Neuronal stem cell (in vitro differentiated cells): ENCODE results near the gene RAB3C.

Source experiments
- DNase-seq: peaks from one replicate; pipeline ENCODE4 v3.0.0-alpha.2; 2013; ENCODE audit warnings: low spot score
- H2AFZ ChIP-seq: one replicate; pipeline ENCODE4 v1.6.1; 2013; ENCODE audit warnings: mild to moderate bottlenecking, low read length, inconsistent platforms
- H2AK5ac ChIP-seq: 2 replicates; pipeline ENCODE4 v1.6.1; 2013; ENCODE audit warnings: low read depth, mild to moderate bottlenecking, inconsistent platforms, low read length, moderate library complexity, mixed read lengths
- H2BK120ac ChIP-seq: 2 replicates; pipeline ENCODE4 v1.6.1; 2013; ENCODE audit warnings: low read depth, mild to moderate bottlenecking, inconsistent platforms, low read length, moderate library complexity, mixed read lengths
- H2BK12ac ChIP-seq: one replicate; pipeline ENCODE4 v1.6.1; 2013; ENCODE audit warnings: low read length, inconsistent platforms
- H2BK15ac ChIP-seq: 2 replicates; pipeline ENCODE4 v1.6.1; 2013; ENCODE audit warnings: mild to moderate bottlenecking, low read length, inconsistent platforms, mixed read lengths
- H2BK5ac ChIP-seq: one replicate; pipeline ENCODE4 v1.6.1; 2013; ENCODE audit warnings: inconsistent platforms, mild to moderate bottlenecking, low read length, moderate library complexity
- H3K14ac ChIP-seq: one replicate; pipeline ENCODE4 v1.6.1; 2013; ENCODE audit warnings: low read length, inconsistent platforms
- H3K18ac ChIP-seq: 2 replicates; pipeline ENCODE4 v1.6.1; 2013; ENCODE audit warnings: low read length, inconsistent platforms
- H3K23ac ChIP-seq: 2 replicates; pipeline ENCODE4 v1.6.1; 2013; ENCODE audit warnings: low read depth, mild to moderate bottlenecking, mixed read lengths, low read length, inconsistent platforms; ENCODE audit not compliant: poor library complexity
- H3K27ac ChIP-seq: replicated peaks from 3 replicates; pipeline ENCODE4 v1.5.1; 2013; ENCODE audit warnings: low read length, inconsistent platforms
- H3K27me3 ChIP-seq, 3 experiments: 2 replicates each; pipeline ENCODE4 v1.6.1; 2013; ENCODE audit warnings: low read length in 3 of 3, mild to moderate bottlenecking in 2 of 3, inconsistent platforms in 1 of 3, low read depth in 1 of 3, mixed read lengths in 1 of 3, moderate library complexity in 1 of 3; ENCODE audit not compliant: control insufficient read depth in 3 of 3, insufficient read depth in 3 of 3
- H3K36me3 ChIP-seq, 2 donors: replicated peaks in 1 of 2; 2 replicates each; pipeline ENCODE4 v1.6.1; 2013; ENCODE audit warnings: low read length in 2 of 2; ENCODE audit not compliant: control insufficient read depth in 2 of 2, insufficient read depth in 2 of 2
- H3K4ac ChIP-seq: 2 replicates; pipeline ENCODE4 v1.6.1; 2013; ENCODE audit warnings: inconsistent platforms, mild to moderate bottlenecking, low read length, moderate library complexity
- H3K4me1 ChIP-seq, 2 donors: 1 replicate in 1 of 2; 2 replicates in 1 of 2; pipeline ENCODE4 v1.6.1; 2013; ENCODE audit warnings: low read length in 2 of 2, low read depth in 1 of 2; ENCODE audit not compliant: control insufficient read depth in 2 of 2, insufficient read depth in 1 of 2
- H3K4me2 ChIP-seq: one replicate; pipeline ENCODE4 v1.6.1; 2013; ENCODE audit warnings: mild to moderate bottlenecking, low read length, inconsistent platforms; ENCODE audit not compliant: insufficient read depth, poor library complexity, severe bottlenecking
- H3K4me3 ChIP-seq, 2 donors: 2 replicates each; pipeline ENCODE4 v1.5.1; 2013; ENCODE audit warnings: low read length in 2 of 2, mild to moderate bottlenecking in 2 of 2, inconsistent platforms in 1 of 2, moderate library complexity in 1 of 2
- H3K79me1 ChIP-seq: one replicate; pipeline ENCODE4 v1.6.1; 2013; ENCODE audit warnings: low read depth, mild to moderate bottlenecking, inconsistent platforms, low read length, moderate library complexity
- H3K9ac ChIP-seq: one replicate; pipeline ENCODE4 v1.6.1; 2013; ENCODE audit warnings: mild to moderate bottlenecking, low read depth, low read length, inconsistent platforms; ENCODE audit not compliant: poor library complexity
- H3K9me3 ChIP-seq, 2 donors: replicated peaks in 1 of 2; 2 replicates each; pipeline versions ENCODE3 to v1.6.1; 2013; ENCODE audit warnings: low read length in 2 of 2, mild to moderate bottlenecking in 2 of 2, inconsistent platforms in 1 of 2, low read depth in 1 of 2, mixed read lengths in 1 of 2, moderate library complexity in 1 of 2; ENCODE audit not compliant: control insufficient read depth in 2 of 2, insufficient read depth in 1 of 2
- H4K8ac ChIP-seq: one replicate; pipeline ENCODE4 v1.6.1; 2013; ENCODE audit warnings: low read depth, mild to moderate bottlenecking, inconsistent platforms, low read length, moderate library complexity
- H4K91ac ChIP-seq: one replicate; pipeline ENCODE4 v1.6.1; 2013; ENCODE audit warnings: low read length, low read depth, mild to moderate bottlenecking, inconsistent platforms; ENCODE audit not compliant: poor library complexity
- WGBS, 2 donors: extraction: QIAGEN DNeasy Blood & Tissue Kit; methylation state at CpG; one replicate each; pipeline ENCODE4 v1.1.7; 2013; ENCODE audit warnings: missing lambda C conversion rate in 2 of 2, mixed read lengths in 1 of 2; ENCODE audit not compliant: insufficient read length in 2 of 2, insufficient replicate concordance in 1 of 2; ENCODE audit errors: extremely low coverage in 2 of 2; 5-methylcytosine and 5-hydroxymethylcytosine counted together

The RAB3C gene

DNA sequence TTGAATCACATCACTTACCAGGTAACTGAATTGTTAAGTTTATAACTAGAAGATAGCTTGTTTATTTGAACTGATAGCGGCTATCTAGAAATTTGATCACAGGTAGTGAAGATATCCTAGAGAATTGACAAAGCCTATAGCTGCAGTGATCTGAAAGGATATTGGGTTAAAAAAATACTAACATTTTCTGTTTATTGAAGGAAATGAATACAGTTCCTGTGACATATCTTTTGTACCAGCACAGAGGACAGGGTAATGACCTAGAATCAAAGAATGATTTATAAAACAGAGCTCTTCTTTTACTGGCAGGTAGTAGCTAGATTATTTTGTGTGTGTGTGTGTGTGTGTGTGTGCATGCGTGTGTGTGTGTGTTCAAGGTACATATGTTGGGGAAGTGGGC, 94.8 kb downstream of the RAB3C start:
- no peak for DNase-seq
- no peak overlapping the region for H2BK12ac ChIP-seq
- no peaks in the 10 kb centered on the region for H3K27me3 ChIP-seq
- H3K18ac ChIP-seq = no peak overlapping the region
- no peak overlapping the region for H2BK120ac ChIP-seq
- no peak overlapping the region for H3K27ac ChIP-seq
- H3K23ac ChIP-seq = no peak overlapping the region
- no peaks in the 10 kb centered on the region for H3K9me3 ChIP-seq
- no peak overlapping the region for H2AK5ac ChIP-seq
- no peaks in the 10 kb centered on the region for H3K36me3 ChIP-seq
- WGBS, 2 donors = no CpG with 5 or more reads among the region's 2 CpGs
- H3K4me3 ChIP-seq = no peak overlapping the region
- H2BK5ac ChIP-seq = no peak overlapping the region
- no peak overlapping the region for H2AFZ ChIP-seq
- H3K4ac ChIP-seq = no peak overlapping the region
- no peak overlapping the region for H3K4me2 ChIP-seq
- H3K14ac ChIP-seq = no peak overlapping the region
- H4K91ac ChIP-seq = no peak overlapping the region
- no peak overlapping the region for H4K8ac ChIP-seq
- H3K79me1 ChIP-seq = no peaks in the 10 kb centered on the region
- H3K9ac ChIP-seq = no peak overlapping the region
- H2BK15ac ChIP-seq = no peak overlapping the region
- H3K4me1 ChIP-seq = no peaks in the 10 kb centered on the region

DNA sequence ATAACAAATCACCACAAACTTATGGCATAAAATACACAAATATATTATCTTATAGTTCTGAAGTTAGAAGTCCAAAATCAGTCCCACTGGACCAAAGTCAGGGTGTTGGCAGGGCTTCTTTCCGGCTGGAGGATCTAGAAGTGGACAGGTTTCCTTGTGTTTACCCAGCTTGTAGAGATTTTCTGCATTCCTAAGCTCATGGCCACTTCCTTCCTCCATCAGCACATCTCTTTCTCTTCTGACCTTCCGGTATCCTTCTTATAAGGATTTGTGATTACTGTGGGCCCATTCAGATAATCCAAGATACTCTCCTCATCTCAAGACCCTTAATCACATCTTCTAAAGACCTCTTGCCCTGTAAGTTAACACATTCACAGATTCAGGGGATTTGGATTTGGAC, 97.6 kb downstream of the RAB3C start:
- Histone ChIP-seq H2BK5ac (no peak overlapping the region), H3K23ac (no peak overlapping the region), H3K9me3 (no peaks in the 10 kb centered on the region), H3K18ac (no peak overlapping the region), H3K4me1 (no peaks in the 10 kb centered on the region), H3K14ac (no peak overlapping the region), H3K27me3 (no peaks in the 10 kb centered on the region), H3K4ac (no peak overlapping the region), H2BK15ac (no peak overlapping the region), H4K91ac (no peak overlapping the region), H4K8ac (no peak overlapping the region), H3K79me1 (no peaks in the 10 kb centered on the region), H2BK12ac (no peak overlapping the region), H2AFZ (no peak overlapping the region), H3K9ac (no peak overlapping the region), H3K36me3 (no peaks in the 10 kb centered on the region), H3K4me3 (no peak overlapping the region), H2BK120ac (no peak overlapping the region), H3K4me2 (no peak overlapping the region), H2AK5ac (no peak overlapping the region), H3K27ac (no peak overlapping the region)
- WGBS, 2 donors = no CpG with 5 or more reads among the region's 2 CpGs
- no peak for DNase-seq

DNA sequence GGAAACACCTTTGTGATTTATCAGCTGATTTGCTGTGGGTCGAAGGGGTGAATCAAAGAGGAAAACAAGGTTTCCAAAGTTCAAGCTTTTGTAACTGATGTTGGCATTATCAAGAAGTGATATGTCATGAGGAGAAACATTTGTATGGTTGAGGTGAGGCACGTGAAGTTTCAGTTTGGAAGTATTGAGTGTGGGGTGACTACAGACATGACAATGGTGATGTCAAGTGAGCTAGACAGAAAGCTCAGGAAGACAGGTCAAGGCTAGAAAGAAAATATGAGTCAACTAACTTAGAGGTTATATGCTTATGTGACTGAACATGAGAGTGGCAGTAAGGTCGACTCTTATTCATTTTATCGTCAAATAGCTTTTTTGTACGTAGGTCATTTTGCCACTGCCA, 99.1 kb downstream of the RAB3C start:
- Histone ChIP-seq H3K27me3 (no peaks in the 10 kb centered on the region), H4K91ac (no peak overlapping the region), H2AFZ (no peak overlapping the region), H3K9ac (no peak overlapping the region), H3K79me1 (no peaks in the 10 kb centered on the region), H3K4me3 (no peak overlapping the region), H2BK15ac (no peak overlapping the region), H3K9me3 (no peaks in the 10 kb centered on the region), H3K14ac (no peak overlapping the region), H3K27ac (no peak overlapping the region), H2AK5ac (no peak overlapping the region), H3K4me1 (no peaks in the 10 kb centered on the region), H3K36me3 (no peaks in the 10 kb centered on the region), H3K4ac (no peak overlapping the region), H3K23ac (no peak overlapping the region), H3K4me2 (no peak overlapping the region), H4K8ac (no peak overlapping the region), H2BK120ac (no peak overlapping the region), H3K18ac (no peak overlapping the region), H2BK12ac (no peak overlapping the region), H2BK5ac (no peak overlapping the region)
- WGBS, 2 donors = no CpG with 5 or more reads among the region's 5 CpGs
- DNase-seq = no peak

DNA sequence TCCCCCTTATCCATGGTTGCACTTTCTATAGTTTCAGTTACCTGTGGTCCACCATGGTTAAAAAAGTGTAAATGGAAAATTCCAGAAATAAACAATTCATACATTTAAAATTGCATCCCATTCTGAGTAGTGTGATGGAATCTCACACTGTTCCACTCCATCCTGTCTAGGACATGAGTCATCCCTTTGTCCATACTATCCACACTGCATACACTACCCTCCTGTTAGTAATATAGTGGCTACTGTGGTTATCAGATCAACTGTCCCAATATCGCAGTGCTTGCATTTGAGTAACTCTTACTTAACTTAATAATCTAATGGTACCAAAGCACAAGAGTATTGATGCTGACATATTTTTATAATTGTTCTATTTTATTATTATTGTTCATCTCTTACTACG, 100.7 kb downstream of the RAB3C start:
- Histone ChIP-seq H2BK5ac (no peak overlapping the region), H4K91ac (no peak overlapping the region), H3K23ac (no peak overlapping the region), H2AFZ (no peak overlapping the region), H3K79me1 (no peaks in the 10 kb centered on the region), H4K8ac (no peak overlapping the region), H2BK15ac (no peak overlapping the region), H3K9me3 (no peaks in the 10 kb centered on the region), H3K9ac (no peak overlapping the region), H3K27me3 (no peaks in the 10 kb centered on the region), H3K4me1 (no peaks in the 10 kb centered on the region), H3K27ac (no peak overlapping the region), H3K4me3 (no peak overlapping the region), H3K18ac (no peak overlapping the region), H3K36me3 (no peaks in the 10 kb centered on the region), H2BK120ac (no peak overlapping the region), H3K4ac (no peak overlapping the region), H2BK12ac (no peak overlapping the region), H3K14ac (no peak overlapping the region), H2AK5ac (no peak overlapping the region), H3K4me2 (no peak overlapping the region)
- no CpG with 5 or more reads among the region's 2 CpGs for WGBS, 2 donors
- DNase-seq = no peak
